ENCODE data around the gene ENHO.

- TF ChIP-seq CTCF (IDR thresholded peaks at IDR 0.05; ENCODE audit: insufficient read depth, low read length, poor library complexity, severe bottlenecking) (no peak), EZH2phosphoT487 (conservative IDR thresholded peaks at IDR 0.05; ENCODE audit: low read length) (no peak)
Observed at GRCh38 chr9:34490360-34490759, 32.4 kb downstream of the ENHO start.

Data from SU-DHL-6 (cell line).